ENCODE measurements around the gene COL5A2.

The COL5A2 gene

DNA sequence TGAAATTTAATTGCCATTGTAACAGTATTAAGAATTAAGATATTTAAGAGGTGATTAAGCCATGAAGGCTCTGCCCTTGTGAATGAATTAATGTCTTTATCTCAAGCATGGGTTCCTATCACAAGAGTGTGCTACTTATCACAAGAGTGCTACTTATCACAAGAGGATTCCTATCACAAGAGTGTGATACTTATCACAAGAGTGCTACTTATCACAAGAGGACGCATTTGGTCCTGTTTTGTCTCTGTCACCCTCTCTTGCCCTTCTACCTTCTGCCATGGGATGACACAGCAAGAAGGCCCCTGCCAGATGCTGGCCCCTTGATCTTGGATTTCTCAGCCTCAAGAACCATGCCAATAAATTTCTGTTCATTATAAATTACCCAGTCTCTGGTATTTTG lies 13.2 kb upstream of the COL5A2 start:
- no peak for DNase-seq (ENCODE audit: low spot score in 2 of 2)
- Mint-ChIP-seq H3K36me3 (no peaks in the 10 kb centered on the region), H3K27ac (no peak overlapping the region), H3K4me1 (no peaks in the 10 kb centered on the region), H3K4me3 (no peak overlapping the region), H3K9me3 (no peaks in the 10 kb centered on the region)
- no peak for ATAC-seq

DNA sequence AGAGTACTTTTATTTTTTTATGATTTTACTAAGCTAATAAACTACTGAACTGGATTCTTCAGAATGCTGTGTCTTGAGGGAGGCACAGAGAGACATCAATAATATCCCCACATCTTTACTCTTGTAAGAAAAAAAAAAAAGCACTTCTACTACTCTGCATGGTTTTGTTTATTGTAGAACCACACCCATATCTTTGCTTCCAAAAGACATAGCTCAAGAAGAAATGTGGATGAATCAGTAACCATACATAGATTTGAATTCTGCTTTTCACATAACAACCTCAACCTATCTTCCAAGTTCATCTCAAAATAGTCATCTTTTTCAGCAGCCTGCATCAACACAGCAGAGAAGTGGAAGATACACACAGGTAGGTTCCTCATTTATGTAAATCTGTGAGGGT lies 12.2 kb upstream of the COL5A2 start:
- Mint-ChIP-seq H3K4me3 (no peak overlapping the region), H3K36me3 (no peaks in the 10 kb centered on the region), H3K27ac (no peak overlapping the region), H3K4me1 (no peaks in the 10 kb centered on the region), H3K9me3 (no peaks in the 10 kb centered on the region)
- DNase-seq (ENCODE audit: low spot score in 2 of 2) (no peak), ATAC-seq (no peak)

DNA sequence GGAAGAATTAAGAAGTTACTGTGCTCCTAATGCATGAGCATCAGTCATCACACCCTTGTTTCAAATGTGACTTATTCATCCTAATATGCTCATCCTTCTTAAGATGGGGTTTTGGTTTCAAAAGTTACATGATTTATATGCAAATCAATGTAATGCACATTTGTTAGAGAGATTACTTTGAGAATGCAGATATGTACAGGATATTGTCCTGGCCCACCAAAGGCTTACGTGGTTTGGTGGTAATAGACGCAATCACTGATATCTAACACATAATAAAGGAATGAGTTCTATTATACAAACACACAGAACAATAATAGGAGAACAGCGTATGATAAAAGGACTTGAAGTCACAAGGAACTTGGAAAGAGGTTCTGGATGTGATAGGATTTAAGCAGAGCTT lies 11.1 kb upstream of the COL5A2 start:
- Mint-ChIP-seq H3K4me3 (no peak overlapping the region), H3K4me1 (no peaks in the 10 kb centered on the region), H3K36me3 (no peaks in the 10 kb centered on the region), H3K9me3 (no peaks in the 10 kb centered on the region), H3K27ac (no peak overlapping the region)
- ATAC-seq (no peak), DNase-seq (ENCODE audit: low spot score in 2 of 2) (no peak)

- H3K4me3 Mint-ChIP-seq, result no peak overlapping the region
- H3K36me3 Mint-ChIP-seq, result no peaks in the 10 kb centered on the region
- H3K4me1 Mint-ChIP-seq, result no peaks in the 10 kb centered on the region
- no peak for ATAC-seq
- H3K9me3 Mint-ChIP-seq, result no peaks in the 10 kb centered on the region
- H3K27ac Mint-ChIP-seq, result no peak overlapping the region
- no peak for DNase-seq (ENCODE audit: low spot score in 2 of 2)
Observed at GRCh38 chr2:189188115-189188805, 8.7 kb upstream of the COL5A2 start.

- Mint-ChIP-seq H3K9me3 (no peaks in the 10 kb centered on the region), H3K27ac (no peak overlapping the region), H3K4me1 (peaks cover 6% of the 10 kb centered on the region), H3K4me3 (no peak overlapping the region), H3K36me3 (no peaks in the 10 kb centered on the region)
- DNase-seq (ENCODE audit: low spot score in 2 of 2), result no peak
- no peak for ATAC-seq
Observed at GRCh38 chr2:189183170-189183569, 3.6 kb upstream of the COL5A2 start.

DNA sequence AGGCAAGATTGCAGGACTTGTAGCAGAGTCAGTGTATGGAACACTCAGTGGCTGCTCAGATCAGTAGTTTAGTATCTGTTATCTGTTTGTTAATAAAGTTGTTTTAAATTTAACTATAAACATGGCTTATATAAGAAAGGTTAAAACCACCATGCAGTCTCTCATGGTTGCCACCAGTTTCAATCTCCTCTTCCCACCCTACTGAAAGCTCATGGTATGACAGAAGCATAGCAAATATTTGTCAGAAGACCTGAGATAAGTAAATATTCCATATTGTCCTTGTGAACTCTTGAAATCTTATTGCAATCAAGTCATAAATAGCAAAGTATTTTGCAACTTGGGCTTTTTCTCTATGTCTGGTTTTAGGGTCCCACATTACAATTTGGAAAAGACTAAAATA lies 2.1 kb upstream of the COL5A2 start:
- DNase-seq (ENCODE audit: low spot score in 2 of 2), result no peak
- Mint-ChIP-seq H3K9me3 (no peaks in the 10 kb centered on the region), H3K27ac (no peak overlapping the region), H3K4me3 (no peak overlapping the region), H3K36me3 (no peaks in the 10 kb centered on the region), H3K4me1 (peaks cover 6% of the 10 kb centered on the region)
- no peak for ATAC-seq

- Mint-ChIP-seq H3K4me1 (peaks cover 6% of the 10 kb centered on the region), H3K36me3 (no peaks in the 10 kb centered on the region), H3K9me3 (no peaks in the 10 kb centered on the region), H3K4me3 (no peak overlapping the region), H3K27ac (no peak overlapping the region)
- DNase-seq (ENCODE audit: low spot score in 2 of 2) (no peak), ATAC-seq (no peak)
Observed at GRCh38 chr2:189178726-189179569, 613 bp downstream of the COL5A2 start.

DNA sequence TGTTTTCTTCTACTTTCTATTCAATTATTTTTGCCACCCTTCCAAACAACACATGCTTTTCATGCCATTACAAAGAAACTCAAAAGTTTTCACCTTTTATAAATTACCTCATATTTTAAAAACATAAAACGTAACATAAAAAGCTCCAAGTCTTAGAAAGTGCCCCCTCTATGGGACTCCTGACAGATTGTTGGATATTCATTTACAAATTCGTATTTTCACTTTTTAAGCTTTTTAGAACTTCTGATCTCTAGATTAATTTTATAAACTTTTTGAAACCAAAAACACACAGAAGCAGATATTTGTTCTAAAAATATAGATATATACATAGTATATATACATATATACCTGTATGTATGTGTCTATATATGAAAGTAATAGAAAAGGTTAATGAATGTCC lies 1.5 kb downstream of the COL5A2 start:
- Mint-ChIP-seq H3K27ac (no peak overlapping the region), H3K4me3 (no peak overlapping the region), H3K9me3 (no peaks in the 10 kb centered on the region), H3K36me3 (no peaks in the 10 kb centered on the region), H3K4me1 (peaks cover 6% of the 10 kb centered on the region)
- DNase-seq (ENCODE audit: low spot score in 2 of 2) (no peak), ATAC-seq (no peak)

DNA sequence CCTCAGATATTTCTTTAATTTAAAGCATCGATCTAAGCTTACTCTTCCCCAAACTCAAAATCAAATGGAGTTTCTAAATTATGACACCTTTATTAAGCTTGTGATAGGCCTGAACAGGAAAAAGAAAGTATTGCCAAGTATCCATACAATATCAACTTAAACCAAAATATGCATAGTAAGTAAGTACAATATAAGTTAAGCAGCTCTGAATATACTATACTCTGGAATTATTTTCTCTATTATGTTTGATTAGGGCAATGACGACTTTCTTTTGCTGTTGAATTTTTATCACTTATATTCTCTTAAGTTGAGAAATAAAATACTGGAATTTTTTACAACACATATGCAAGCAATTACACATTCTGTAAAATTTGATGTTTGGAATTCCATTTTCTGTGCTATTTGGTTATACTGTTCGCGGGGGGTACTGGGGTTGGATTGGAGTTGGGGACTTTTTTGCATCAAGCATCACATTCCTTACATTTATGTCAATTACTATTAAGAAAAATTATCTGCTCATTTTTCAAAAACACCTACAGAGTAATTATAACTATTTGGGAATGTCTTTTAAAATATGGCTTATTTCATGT lies 2.2 kb downstream of the COL5A2 start:
- H3K36me3 Mint-ChIP-seq, result no peaks in the 10 kb centered on the region
- no peak for DNase-seq (ENCODE audit: low spot score in 2 of 2)

GRCh38 chr2:189176516-189176915 lies 3.0 kb downstream of the COL5A2 start:
- no peak for DNase-seq (ENCODE audit: low spot score in 2 of 2)
- no peak overlapping the region for H3K27ac Mint-ChIP-seq
- ATAC-seq, result no peak
- no peaks in the 10 kb centered on the region for H3K36me3 Mint-ChIP-seq
- H3K4me1 Mint-ChIP-seq, result peaks cover 6% of the 10 kb centered on the region
- no peaks in the 10 kb centered on the region for H3K9me3 Mint-ChIP-seq
- no peak overlapping the region for H3K4me3 Mint-ChIP-seq

More for the DNA sequence above, 2.2 kb downstream of the COL5A2 start:
- ATAC-seq, result no peak
- H3K4me3 Mint-ChIP-seq, result no peak overlapping the region
- H3K27ac Mint-ChIP-seq, result no peak overlapping the region
- peaks cover 6% of the 10 kb centered on the region for H3K4me1 Mint-ChIP-seq
- H3K9me3 Mint-ChIP-seq, result no peaks in the 10 kb centered on the region

- H3K9me3 Mint-ChIP-seq, result no peaks in the 10 kb centered on the region
- H3K4me3 Mint-ChIP-seq, result no peak overlapping the region
- H3K36me3 Mint-ChIP-seq, result no peaks in the 10 kb centered on the region
- ATAC-seq (no peak), DNase-seq (ENCODE audit: low spot score in 2 of 2) (no peak)
- no peak overlapping the region for H3K27ac Mint-ChIP-seq
- peaks cover 6% of the 10 kb centered on the region for H3K4me1 Mint-ChIP-seq
Observed at GRCh38 chr2:189175869-189176433, 3.6 kb downstream of the COL5A2 start.

- no peak for DNase-seq (ENCODE audit: low spot score in 2 of 2)
- H3K4me1 Mint-ChIP-seq, result no peaks in the 10 kb centered on the region
- ATAC-seq, result no peak
- no peak overlapping the region for H3K4me3 Mint-ChIP-seq
- H3K27ac Mint-ChIP-seq, result no peak overlapping the region
- no peaks in the 10 kb centered on the region for H3K36me3 Mint-ChIP-seq
- H3K9me3 Mint-ChIP-seq, result no peaks in the 10 kb centered on the region
Observed at GRCh38 chr2:189171956-189172609, 7.5 kb downstream of the COL5A2 start.

DNA sequence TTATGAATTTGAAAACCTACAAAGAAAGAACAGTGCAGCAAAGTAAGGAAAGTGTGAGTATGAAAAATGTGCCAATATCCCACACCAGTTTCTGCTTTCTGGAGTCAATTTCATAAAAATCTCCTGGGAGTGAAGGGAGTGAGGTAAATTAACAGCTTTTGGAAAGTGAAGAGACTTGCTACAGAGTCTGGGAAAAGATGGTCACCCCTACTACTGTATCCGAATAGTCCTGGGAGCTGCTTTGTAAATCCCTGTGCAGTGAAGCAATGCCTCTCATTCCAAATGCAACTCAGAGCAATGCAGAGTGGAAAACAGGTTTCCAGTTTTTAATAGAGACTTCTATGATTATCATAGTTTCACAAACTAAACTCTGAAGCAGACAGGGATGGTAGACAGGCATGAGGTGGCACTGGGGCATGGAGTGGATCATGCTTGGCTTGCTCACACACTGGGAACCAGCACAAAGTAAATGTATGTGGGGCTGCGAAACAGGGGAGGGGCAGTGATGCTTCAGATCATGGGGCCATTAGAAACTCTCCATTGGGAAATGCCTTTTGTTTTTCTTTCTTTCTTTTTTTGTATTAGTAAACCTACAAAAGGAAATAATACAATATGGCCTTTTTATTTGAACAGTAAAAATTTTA lies 10.6 kb downstream of the COL5A2 start:
- no peak for ATAC-seq

DNA sequence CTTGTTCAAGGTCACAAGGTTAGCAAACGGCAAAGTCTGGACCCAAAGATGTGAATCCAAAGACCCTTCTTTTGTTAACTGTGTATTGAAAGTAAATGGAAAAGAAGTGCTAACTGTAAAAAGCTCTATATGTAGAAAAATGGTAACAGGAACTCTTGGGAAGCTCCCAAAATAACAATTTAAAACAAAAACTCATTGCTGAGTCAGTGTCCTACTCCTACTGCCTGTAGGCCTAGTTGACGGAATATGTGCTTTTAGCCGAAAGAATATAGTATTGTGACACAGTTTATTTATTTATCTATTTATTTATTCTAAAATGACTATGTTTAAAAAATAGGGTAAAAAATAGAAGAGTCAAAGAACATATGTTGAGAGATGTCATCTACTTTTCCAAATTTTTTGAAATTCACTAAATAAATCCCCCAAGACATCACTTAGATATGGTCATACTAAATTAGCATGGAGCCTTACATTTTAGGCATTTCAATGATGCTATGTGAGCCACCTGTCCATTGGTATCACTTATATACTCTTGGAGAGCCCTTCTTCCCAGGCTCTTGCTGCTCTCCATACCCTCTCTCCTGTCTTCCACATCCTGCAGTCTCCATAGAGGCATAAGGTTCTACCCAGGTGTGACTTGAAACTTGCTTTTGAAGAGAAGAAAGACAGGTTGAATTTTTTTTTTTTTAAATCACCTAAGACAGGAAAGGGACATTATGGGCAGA lies 13.7 kb downstream of the COL5A2 start:
- ATAC-seq (no peak), DNase-seq (ENCODE audit: low spot score in 2 of 2) (no peak)
- Mint-ChIP-seq H3K4me3 (no peak overlapping the region), H3K9me3 (no peaks in the 10 kb centered on the region), H3K4me1 (no peaks in the 10 kb centered on the region), H3K36me3 (no peaks in the 10 kb centered on the region), H3K27ac (no peak overlapping the region)

More for the DNA sequence above, 10.6 kb downstream of the COL5A2 start:
- no peak for DNase-seq (ENCODE audit: low spot score in 2 of 2)
- no peaks in the 10 kb centered on the region for H3K9me3 Mint-ChIP-seq
- H3K4me3 Mint-ChIP-seq, result no peak overlapping the region
- H3K27ac Mint-ChIP-seq, result no peak overlapping the region
- no peaks in the 10 kb centered on the region for H3K36me3 Mint-ChIP-seq
- H3K4me1 Mint-ChIP-seq, result no peaks in the 10 kb centered on the region

Data from stimulated activated effector memory CD8-positive, alpha-beta T cell treated with anti-CD3 and anti-CD28 coated beads, Interleukin-12 subunit alpha, Interleukin-12 subunit beta, amount 100 ng/mL, for 72 hours (primary cell).